ENCODE data around the gene SH3GLB1.

SH3GLB1 gene

GRCh38 chr1:86692641-86693040, 11.7 kb upstream of the SH3GLB1 start:
- no peak overlapping the region for H2AFZ ChIP-seq (ENCODE audit: low read depth, low read length)
- no peak for DNase-seq
- no peaks in the 10 kb centered on the region for H3K36me3 ChIP-seq (ENCODE audit: control insufficient read depth in 1 of 2, insufficient read depth in 2 of 2, low read depth in 1 of 2, low read length in 2 of 2)
- H4K8ac ChIP-seq (ENCODE audit: low read length): no peak overlapping the region
- H3K18ac ChIP-seq (ENCODE audit: low read depth in 1 of 2, low read length in 2 of 2): no peak overlapping the region
- WGBS: 62% methylated on average over 5 of the region's 6 CpGs
- no peak overlapping the region for H2BK5ac ChIP-seq (ENCODE audit: low read depth, low read length, poor library complexity, severe bottlenecking)
- no peak overlapping the region for H2BK15ac ChIP-seq (ENCODE audit: low read depth, poor library complexity, severe bottlenecking)
- H3K27me3 ChIP-seq (ENCODE audit: control insufficient read depth in 1 of 2, insufficient read depth in 1 of 2, low read length in 2 of 2): no peaks in the 10 kb centered on the region
- no peak overlapping the region for H2AK5ac ChIP-seq (ENCODE audit: low read length, severe bottlenecking)
- no peak overlapping the region for H3K9ac ChIP-seq (ENCODE audit: low read length)
- H3K4me2 ChIP-seq (ENCODE audit: low read length, poor library complexity, severe bottlenecking): no peak overlapping the region
- H2BK12ac ChIP-seq (ENCODE audit: low read length in 2 of 2): no peak overlapping the region
- no peak overlapping the region for H3K4ac ChIP-seq (ENCODE audit: low read depth in 1 of 2, low read length in 2 of 2)
- H3K27ac ChIP-seq (ENCODE audit: low read length, poor library complexity, severe bottlenecking): no peak overlapping the region
- no peaks in the 10 kb centered on the region for H3K4me1 ChIP-seq (ENCODE audit: control insufficient read depth, insufficient read depth, low read depth, low read length)
- H3K23ac ChIP-seq (ENCODE audit: low read length in 2 of 2): no peak overlapping the region
- no peaks in the 10 kb centered on the region for H3K9me3 ChIP-seq (ENCODE audit: control insufficient read depth, low read length)
- H4K91ac ChIP-seq (ENCODE audit: low read length): no peak overlapping the region
- H3K4me3 ChIP-seq (ENCODE audit: insufficient read depth in 1 of 2, low read depth in 1 of 2, low read length in 2 of 2): no peak overlapping the region
- no peak overlapping the region for H2BK120ac ChIP-seq (ENCODE audit: low read depth, low read length)
- H3K79me1 ChIP-seq (replicated peaks; ENCODE audit: low read length, poor library complexity, severe bottlenecking): no peaks in the 10 kb centered on the region
- H3K14ac ChIP-seq (ENCODE audit: low read length in 2 of 2): no peak overlapping the region

- Histone ChIP-seq H3K36me3 (ENCODE audit: control insufficient read depth in 1 of 2, insufficient read depth in 2 of 2, low read depth in 1 of 2, low read length in 2 of 2) (no peaks in the 10 kb centered on the region), H3K9me3 (ENCODE audit: control insufficient read depth, low read length) (no peaks in the 10 kb centered on the region)
These were observed 9.0 kb upstream of the SH3GLB1 start for GRCh38 chr1:86695400-86695799.

GRCh38 chr1:86696522-86696921, 7.9 kb upstream of the SH3GLB1 start:
- Histone ChIP-seq H2BK12ac (ENCODE audit: low read length in 2 of 2) (no peak overlapping the region), H3K79me1 (replicated peaks; ENCODE audit: low read length, poor library complexity, severe bottlenecking) (no peaks in the 10 kb centered on the region), H3K4ac (ENCODE audit: low read depth in 1 of 2, low read length in 2 of 2) (no peak overlapping the region), H3K9ac (ENCODE audit: low read length) (no peak overlapping the region), H4K8ac (ENCODE audit: low read length) (no peak overlapping the region), H3K18ac (ENCODE audit: low read depth in 1 of 2, low read length in 2 of 2) (no peak overlapping the region), H2AFZ (ENCODE audit: low read depth, low read length) (no peak overlapping the region), H3K4me3 (ENCODE audit: insufficient read depth in 1 of 2, low read depth in 1 of 2, low read length in 2 of 2) (no peak overlapping the region), H3K27me3 (ENCODE audit: control insufficient read depth in 1 of 2, insufficient read depth in 1 of 2, low read length in 2 of 2) (no peaks in the 10 kb centered on the region), H2BK5ac (ENCODE audit: low read depth, low read length, poor library complexity, severe bottlenecking) (no peak overlapping the region), H3K4me2 (ENCODE audit: low read length, poor library complexity, severe bottlenecking) (no peak overlapping the region), H3K9me3 (ENCODE audit: control insufficient read depth, low read length) (no peaks in the 10 kb centered on the region), H3K14ac (ENCODE audit: low read length in 2 of 2) (no peak overlapping the region), H3K23ac (ENCODE audit: low read length in 2 of 2) (no peak overlapping the region), H2BK120ac (ENCODE audit: low read depth, low read length) (no peak overlapping the region), H4K91ac (ENCODE audit: low read length) (no peak overlapping the region), H2BK15ac (ENCODE audit: low read depth, poor library complexity, severe bottlenecking) (no peak overlapping the region), H3K36me3 (ENCODE audit: control insufficient read depth in 1 of 2, insufficient read depth in 2 of 2, low read depth in 1 of 2, low read length in 2 of 2) (no peaks in the 10 kb centered on the region), H2AK5ac (ENCODE audit: low read length, severe bottlenecking) (no peak overlapping the region), H3K4me1 (ENCODE audit: control insufficient read depth, insufficient read depth, low read depth, low read length) (no peaks in the 10 kb centered on the region), H3K27ac (ENCODE audit: low read length, poor library complexity, severe bottlenecking) (no peak overlapping the region)
- no CpG with 5 or more reads among the region's 1 CpG for WGBS
- no peak for DNase-seq

More at GRCh38 chr1:86695400-86695799, 9.0 kb upstream of the SH3GLB1 start:
- H3K14ac ChIP-seq (ENCODE audit: low read length in 2 of 2): no peak overlapping the region
- no peak overlapping the region for H2BK5ac ChIP-seq (ENCODE audit: low read depth, low read length, poor library complexity, severe bottlenecking)
- DNase-seq: no peak
- H3K27ac ChIP-seq (ENCODE audit: low read length, poor library complexity, severe bottlenecking): no peak overlapping the region
- no peak overlapping the region for H3K4me3 ChIP-seq (ENCODE audit: insufficient read depth in 1 of 2, low read depth in 1 of 2, low read length in 2 of 2)
- H2AK5ac ChIP-seq (ENCODE audit: low read length, severe bottlenecking): no peak overlapping the region
- H3K23ac ChIP-seq (ENCODE audit: low read length in 2 of 2): no peak overlapping the region
- H3K4me2 ChIP-seq (ENCODE audit: low read length, poor library complexity, severe bottlenecking): no peak overlapping the region
- H3K18ac ChIP-seq (ENCODE audit: low read depth in 1 of 2, low read length in 2 of 2): no peak overlapping the region
- H4K91ac ChIP-seq (ENCODE audit: low read length): no peak overlapping the region
- no peaks in the 10 kb centered on the region for H3K4me1 ChIP-seq (ENCODE audit: control insufficient read depth, insufficient read depth, low read depth, low read length)
- no peaks in the 10 kb centered on the region for H3K79me1 ChIP-seq (replicated peaks; ENCODE audit: low read length, poor library complexity, severe bottlenecking)
- WGBS: 80% methylated on average over 1 of the region's 2 CpGs
- H4K8ac ChIP-seq (ENCODE audit: low read length): no peak overlapping the region
- no peak overlapping the region for H3K4ac ChIP-seq (ENCODE audit: low read depth in 1 of 2, low read length in 2 of 2)
- no peak overlapping the region for H2BK15ac ChIP-seq (ENCODE audit: low read depth, poor library complexity, severe bottlenecking)
- no peaks in the 10 kb centered on the region for H3K27me3 ChIP-seq (ENCODE audit: control insufficient read depth in 1 of 2, insufficient read depth in 1 of 2, low read length in 2 of 2)
- H3K9ac ChIP-seq (ENCODE audit: low read length): no peak overlapping the region
- H2BK120ac ChIP-seq (ENCODE audit: low read depth, low read length): no peak overlapping the region
- H2BK12ac ChIP-seq (ENCODE audit: low read length in 2 of 2): no peak overlapping the region
- no peak overlapping the region for H2AFZ ChIP-seq (ENCODE audit: low read depth, low read length)

- Histone ChIP-seq H2BK5ac (ENCODE audit: low read depth, low read length, poor library complexity, severe bottlenecking) (no peak overlapping the region), H3K4ac (ENCODE audit: low read depth in 1 of 2, low read length in 2 of 2) (no peak overlapping the region), H2BK12ac (ENCODE audit: low read length in 2 of 2) (no peak overlapping the region), H3K36me3 (ENCODE audit: control insufficient read depth in 1 of 2, insufficient read depth in 2 of 2, low read depth in 1 of 2, low read length in 2 of 2) (no peaks in the 10 kb centered on the region), H2BK15ac (ENCODE audit: low read depth, poor library complexity, severe bottlenecking) (no peak overlapping the region), H3K9me3 (ENCODE audit: control insufficient read depth, low read length) (no peaks in the 10 kb centered on the region), H3K27ac (ENCODE audit: low read length, poor library complexity, severe bottlenecking) (no peak overlapping the region), H4K91ac (ENCODE audit: low read length) (no peak overlapping the region), H3K79me1 (replicated peaks; ENCODE audit: low read length, poor library complexity, severe bottlenecking) (no peaks in the 10 kb centered on the region), H3K23ac (ENCODE audit: low read length in 2 of 2) (no peak overlapping the region), H3K4me2 (ENCODE audit: low read length, poor library complexity, severe bottlenecking) (no peak overlapping the region), H2BK120ac (ENCODE audit: low read depth, low read length) (no peak overlapping the region), H2AFZ (ENCODE audit: low read depth, low read length) (no peak overlapping the region), H3K4me1 (ENCODE audit: control insufficient read depth, insufficient read depth, low read depth, low read length) (peaks cover 1% of the 10 kb centered on the region), H4K8ac (ENCODE audit: low read length) (no peak overlapping the region), H3K4me3 (ENCODE audit: insufficient read depth in 1 of 2, low read depth in 1 of 2, low read length in 2 of 2) (no peak overlapping the region), H3K27me3 (ENCODE audit: control insufficient read depth in 1 of 2, insufficient read depth in 1 of 2, low read length in 2 of 2) (no peaks in the 10 kb centered on the region), H3K18ac (ENCODE audit: low read depth in 1 of 2, low read length in 2 of 2) (no peak overlapping the region), H2AK5ac (ENCODE audit: low read length, severe bottlenecking) (no peak overlapping the region), H3K14ac (ENCODE audit: low read length in 2 of 2) (no peak overlapping the region), H3K9ac (ENCODE audit: low read length) (no peak overlapping the region)
- DNase-seq: no peak
- WGBS: 81% methylated on average over 2 of the region's 2 CpGs
These were observed 5.2 kb upstream of the SH3GLB1 start for GRCh38 chr1:86699186-86699585.

Data from mesenchymal stem cell (in vitro differentiated cells and primary cell).